Panc1 (cell line): Measurements from ENCODE around the gene GNPAT.

Experiments
- TCF7L2 ChIP-seq: IDR thresholded peaks from 2 replicates; pipeline ENCODE4 v1.6.1; 2011; ENCODE audit warnings: mild to moderate bottlenecking, low read depth, low read length, inconsistent platforms
- TF ChIP-seq, protein P1 (sequence below), 2 experiments: IDR thresholded peaks; 2 replicates each; pipeline ENCODE4 v1.6.1; 2011 to 2012; ENCODE audit warnings: low read depth in 2 of 2, control low read depth in 1 of 2, low read length in 1 of 2, mild to moderate bottlenecking in 1 of 2, moderate library complexity in 1 of 2; ENCODE audit not compliant: insufficient read depth in 1 of 2
- TF ChIP-seq, protein P2 (sequence below): fragments of 450-650 bp; IDR thresholded peaks from 2 replicates; pipeline ENCODE4 v1.5.1; 2017; ENCODE audit warnings: mild to moderate bottlenecking

DNA sequence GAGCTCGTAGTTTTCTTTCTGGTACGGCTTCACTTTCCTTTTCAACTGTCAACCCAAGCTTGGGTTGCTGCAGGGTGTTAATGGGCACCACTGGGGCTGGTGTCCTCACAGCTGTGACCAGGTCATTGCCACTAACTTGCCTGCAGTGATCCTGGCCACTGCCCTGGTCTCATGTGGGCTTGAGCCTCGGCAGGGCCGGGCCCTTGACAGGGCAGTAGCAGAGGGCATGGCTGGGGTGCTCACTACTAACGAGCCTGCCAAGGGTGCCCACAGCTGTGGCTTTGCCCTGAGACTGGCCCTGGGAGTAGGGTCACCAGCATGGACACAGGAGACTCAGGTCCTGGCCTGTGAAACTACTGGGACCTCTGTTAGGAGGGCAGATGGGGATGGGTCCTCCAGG, 31.5 kb upstream of the GNPAT start:
- TF ChIP-seq, protein P1, sequence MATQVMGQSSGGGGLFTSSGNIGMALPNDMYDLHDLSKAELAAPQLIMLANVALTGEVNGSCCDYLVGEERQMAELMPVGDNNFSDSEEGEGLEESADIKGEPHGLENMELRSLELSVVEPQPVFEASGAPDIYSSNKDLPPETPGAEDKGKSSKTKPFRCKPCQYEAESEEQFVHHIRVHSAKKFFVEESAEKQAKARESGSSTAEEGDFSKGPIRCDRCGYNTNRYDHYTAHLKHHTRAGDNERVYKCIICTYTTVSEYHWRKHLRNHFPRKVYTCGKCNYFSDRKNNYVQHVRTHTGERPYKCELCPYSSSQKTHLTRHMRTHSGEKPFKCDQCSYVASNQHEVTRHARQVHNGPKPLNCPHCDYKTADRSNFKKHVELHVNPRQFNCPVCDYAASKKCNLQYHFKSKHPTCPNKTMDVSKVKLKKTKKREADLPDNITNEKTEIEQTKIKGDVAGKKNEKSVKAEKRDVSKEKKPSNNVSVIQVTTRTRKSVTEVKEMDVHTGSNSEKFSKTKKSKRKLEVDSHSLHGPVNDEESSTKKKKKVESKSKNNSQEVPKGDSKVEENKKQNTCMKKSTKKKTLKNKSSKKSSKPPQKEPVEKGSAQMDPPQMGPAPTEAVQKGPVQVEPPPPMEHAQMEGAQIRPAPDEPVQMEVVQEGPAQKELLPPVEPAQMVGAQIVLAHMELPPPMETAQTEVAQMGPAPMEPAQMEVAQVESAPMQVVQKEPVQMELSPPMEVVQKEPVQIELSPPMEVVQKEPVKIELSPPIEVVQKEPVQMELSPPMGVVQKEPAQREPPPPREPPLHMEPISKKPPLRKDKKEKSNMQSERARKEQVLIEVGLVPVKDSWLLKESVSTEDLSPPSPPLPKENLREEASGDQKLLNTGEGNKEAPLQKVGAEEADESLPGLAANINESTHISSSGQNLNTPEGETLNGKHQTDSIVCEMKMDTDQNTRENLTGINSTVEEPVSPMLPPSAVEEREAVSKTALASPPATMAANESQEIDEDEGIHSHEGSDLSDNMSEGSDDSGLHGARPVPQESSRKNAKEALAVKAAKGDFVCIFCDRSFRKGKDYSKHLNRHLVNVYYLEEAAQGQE (IDR thresholded peaks at IDR 0.05; ENCODE audit: insufficient read depth in 1 of 2, low read depth in 2 of 2, low read length in 1 of 2), result no peak
- TF ChIP-seq, protein P2, sequence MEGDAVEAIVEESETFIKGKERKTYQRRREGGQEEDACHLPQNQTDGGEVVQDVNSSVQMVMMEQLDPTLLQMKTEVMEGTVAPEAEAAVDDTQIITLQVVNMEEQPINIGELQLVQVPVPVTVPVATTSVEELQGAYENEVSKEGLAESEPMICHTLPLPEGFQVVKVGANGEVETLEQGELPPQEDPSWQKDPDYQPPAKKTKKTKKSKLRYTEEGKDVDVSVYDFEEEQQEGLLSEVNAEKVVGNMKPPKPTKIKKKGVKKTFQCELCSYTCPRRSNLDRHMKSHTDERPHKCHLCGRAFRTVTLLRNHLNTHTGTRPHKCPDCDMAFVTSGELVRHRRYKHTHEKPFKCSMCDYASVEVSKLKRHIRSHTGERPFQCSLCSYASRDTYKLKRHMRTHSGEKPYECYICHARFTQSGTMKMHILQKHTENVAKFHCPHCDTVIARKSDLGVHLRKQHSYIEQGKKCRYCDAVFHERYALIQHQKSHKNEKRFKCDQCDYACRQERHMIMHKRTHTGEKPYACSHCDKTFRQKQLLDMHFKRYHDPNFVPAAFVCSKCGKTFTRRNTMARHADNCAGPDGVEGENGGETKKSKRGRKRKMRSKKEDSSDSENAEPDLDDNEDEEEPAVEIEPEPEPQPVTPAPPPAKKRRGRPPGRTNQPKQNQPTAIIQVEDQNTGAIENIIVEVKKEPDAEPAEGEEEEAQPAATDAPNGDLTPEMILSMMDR, result no peak
- TF ChIP-seq TCF7L2, result no peak
